OCI-LY7 (cell line): ENCODE data around the gene NTM. TPM values are rescaled to one million over a fixed set of nuclear protein-coding genes. Genes with fewer than 3 reads are reported as not detected.

Experiments
- BruUV-seq: library from RNA; stranded (reverse); fragments of 400-500 nt; replicated peaks from 2 replicates; lab custom pipeline; 2021; lab: Mats Ljungman, UMichigan
- CTCF ChIA-PET: fragments of 300-600 bp; sonication (Branson Sonifier 250); formaldehyde crosslinking; loops from one replicate; lab custom pipeline; 2022; ENCODE audit warnings: antibody characterized with exemption; ENCODE audit not compliant: unreplicated experiment; lab: Charles Lee
- POLR2A ChIA-PET: fragments of 300-600 bp; sonication (Branson Sonifier 250); formaldehyde crosslinking; loops from one replicate; lab custom pipeline; 2022; ENCODE audit warnings: antibody characterized with exemption; lab: Charles Lee
- DNase-seq: peaks from one replicate; pipeline ENCODE4 v3.0.0-alpha.2; 2015; ENCODE audit warnings: low spot score
- H2AFZ ChIP-seq: fragments of 200-600 bp; sonication (generic), shearing (Covaris generic); 2 replicates; pipeline ENCODE4 v1.6.1; 2014; ENCODE audit warnings: mild to moderate bottlenecking, antibody characterized with exemption, low read length, moderate library complexity
- H3K27ac ChIP-seq: fragments of 200-600 bp; sonication (generic); 2 replicates; pipeline ENCODE4 v1.5.1; 2014; ENCODE audit warnings: mixed run types, low read depth, mild to moderate bottlenecking, moderate library complexity, low read length, inconsistent platforms; ENCODE audit not compliant: poor library complexity, severe bottlenecking
- H3K36me3 ChIP-seq: fragments of 200-600 bp; sonication (generic); 2 replicates; pipeline ENCODE4 v1.6.1; 2014; ENCODE audit warnings: mild to moderate bottlenecking, antibody characterized with exemption, low read length, moderate library complexity, mixed read lengths; ENCODE audit not compliant: insufficient read depth
- H3K4me1 ChIP-seq: fragments of 200-600 bp; sonication (generic); 2 replicates; pipeline ENCODE4 v1.5.1; 2014; ENCODE audit warnings: mild to moderate bottlenecking, low read length; ENCODE audit not compliant: insufficient read depth, poor library complexity, severe bottlenecking
- H3K4me2 ChIP-seq: fragments of 200-600 bp; sonication (generic); 2 replicates; pipeline ENCODE4 v1.6.1; 2014; ENCODE audit warnings: mild to moderate bottlenecking, low read length
- H3K4me3 ChIP-seq: fragments of 200-600 bp; sonication (generic); 2 replicates; pipeline ENCODE4 v1.5.1; 2014; ENCODE audit warnings: mild to moderate bottlenecking, low read depth, low read length; ENCODE audit not compliant: poor library complexity, severe bottlenecking
- H3K79me2 ChIP-seq: fragments of 200-600 bp; sonication (generic); 2 replicates; pipeline ENCODE4 v1.6.1; 2016; ENCODE audit warnings: low read depth, mild to moderate bottlenecking, low read length, moderate library complexity, mixed read lengths; ENCODE audit not compliant: insufficient read depth
- H3K9me2 ChIP-seq: fragments of 200-600 bp; sonication (generic); 2 replicates; pipeline ENCODE4 v1.6.1; 2016; ENCODE audit warnings: mild to moderate bottlenecking, low read length, mixed read lengths; ENCODE audit not compliant: insufficient read depth
- H3K9me3 ChIP-seq: fragments of 200-600 bp; sonication (generic); 2 replicates; pipeline ENCODE4 v1.6.1; 2014; ENCODE audit warnings: mild to moderate bottlenecking, mixed run types, low read length, mixed read lengths
- H4K20me1 ChIP-seq: fragments of 200-600 bp; sonication (generic); 2 replicates; pipeline ENCODE4 v1.6.1; 2014; ENCODE audit warnings: mild to moderate bottlenecking, antibody characterized with exemption, low read length, moderate library complexity, mixed read lengths; ENCODE audit not compliant: insufficient read depth
- EZH2phosphoT487 ChIP-seq: fragments of 200-600 bp; sonication (generic); IDR thresholded peaks from 2 replicates; pipeline ENCODE4 v1.6.1; 2018; ENCODE audit warnings: low read depth, borderline replicate concordance, mild to moderate bottlenecking, mixed run types, antibody characterized with exemption, low read length, moderate library complexity, mixed read lengths
- intact Hi-C: fragments of 100-400 bp; cut with micrococcal nuclease; formaldehyde crosslinking; loops from one replicate; pipeline ENCODE4 v1.10.0; 2022; ENCODE audit not compliant: unreplicated experiment
- total RNA-seq, 2 experiments: library from RNA; depleted of rRNA in 1 of 2; stranded (reverse); fragments of >200 nt in 1 of 2; shearing (Covaris generic) in 1 of 2; gene quantifications; 2 replicates each; pipeline ENCODE4 v1.2.3, GENCODE V29; 2014 to 2022
- TF ChIP-seq, protein P1 (sequence below): fragments of 200-600 bp; sonication (generic); conservative IDR thresholded peaks from 2 replicates; pipeline ENCODE4 v1.5.1; 2014; ENCODE audit warnings: mild to moderate bottlenecking, antibody characterized with exemption, low read length, moderate library complexity, mixed read lengths

The NTM gene
- total RNA-seq, 2 experiments from 2014 or later: not detected

DNA sequence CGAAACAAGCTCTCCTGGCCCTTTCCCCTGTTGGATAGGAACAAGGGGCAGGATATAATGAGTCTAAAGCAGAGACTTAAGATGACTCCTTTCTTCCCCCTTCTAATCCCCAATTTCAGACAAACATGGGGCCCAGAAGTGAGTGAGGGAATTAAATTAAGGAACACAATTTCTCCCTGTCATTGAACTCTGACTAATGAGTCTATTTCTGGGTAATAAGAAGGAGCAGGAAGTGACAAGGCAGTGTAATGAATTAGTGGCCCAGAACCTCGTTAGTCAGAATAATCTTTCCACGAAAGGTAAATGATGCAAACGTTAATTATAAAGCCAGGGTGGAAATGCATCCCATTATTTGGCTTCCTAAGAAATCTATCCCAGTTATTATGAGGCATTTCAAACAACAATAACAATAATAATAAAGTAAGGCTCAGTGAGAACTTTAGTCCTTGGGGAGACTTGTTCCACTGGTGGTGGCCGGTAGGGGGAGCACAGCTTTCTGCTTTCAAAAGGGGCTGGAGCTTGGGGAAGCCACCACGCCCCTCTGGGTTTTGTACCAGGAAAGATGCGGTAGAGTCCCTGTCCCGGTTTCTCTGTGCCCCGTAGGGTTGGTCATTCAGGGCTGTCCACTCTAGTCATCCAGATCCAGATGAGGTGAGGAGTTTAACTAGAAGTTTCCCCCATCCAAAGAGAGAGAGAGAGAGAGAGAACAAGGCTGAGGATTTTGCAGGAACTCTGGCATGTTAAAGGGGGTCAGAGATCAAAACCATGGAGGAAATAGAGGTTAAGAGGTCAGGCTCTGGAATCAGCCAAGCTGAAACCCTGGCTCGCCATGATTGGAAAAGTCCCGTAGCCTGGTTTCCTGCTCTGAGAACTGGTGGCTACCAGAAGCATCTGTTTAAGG, 298.3 kb downstream of the NTM start:
- Histone ChIP-seq H3K4me1 (peaks cover 4% of the 10 kb centered on the region), H3K9me2 (no peaks in the 10 kb centered on the region), H3K9me3 (no peaks in the 10 kb centered on the region), H3K4me3 (no peak overlapping the region), H3K36me3 (no peaks in the 10 kb centered on the region), H3K4me2 (peak overlapping the region; percentile 45; the same call in 1 of the 2 replicates), H3K27ac (no peak overlapping the region), H3K79me2 (no peaks in the 10 kb centered on the region), H2AFZ (peak overlapping the region; percentile 81), H4K20me1 (no peaks in the 10 kb centered on the region)
- no peak for TF ChIP-seq EZH2phosphoT487
- TF ChIP-seq, protein P1, sequence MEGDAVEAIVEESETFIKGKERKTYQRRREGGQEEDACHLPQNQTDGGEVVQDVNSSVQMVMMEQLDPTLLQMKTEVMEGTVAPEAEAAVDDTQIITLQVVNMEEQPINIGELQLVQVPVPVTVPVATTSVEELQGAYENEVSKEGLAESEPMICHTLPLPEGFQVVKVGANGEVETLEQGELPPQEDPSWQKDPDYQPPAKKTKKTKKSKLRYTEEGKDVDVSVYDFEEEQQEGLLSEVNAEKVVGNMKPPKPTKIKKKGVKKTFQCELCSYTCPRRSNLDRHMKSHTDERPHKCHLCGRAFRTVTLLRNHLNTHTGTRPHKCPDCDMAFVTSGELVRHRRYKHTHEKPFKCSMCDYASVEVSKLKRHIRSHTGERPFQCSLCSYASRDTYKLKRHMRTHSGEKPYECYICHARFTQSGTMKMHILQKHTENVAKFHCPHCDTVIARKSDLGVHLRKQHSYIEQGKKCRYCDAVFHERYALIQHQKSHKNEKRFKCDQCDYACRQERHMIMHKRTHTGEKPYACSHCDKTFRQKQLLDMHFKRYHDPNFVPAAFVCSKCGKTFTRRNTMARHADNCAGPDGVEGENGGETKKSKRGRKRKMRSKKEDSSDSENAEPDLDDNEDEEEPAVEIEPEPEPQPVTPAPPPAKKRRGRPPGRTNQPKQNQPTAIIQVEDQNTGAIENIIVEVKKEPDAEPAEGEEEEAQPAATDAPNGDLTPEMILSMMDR: peak; percentile 93
- intact Hi-C loops: no loop called here
- POLR2A ChIA-PET: no interaction called here
- CTCF ChIA-PET: no interaction called here
- DNase-seq: peak; percentile 56
- no TSS peak for BruUV-seq

DNA sequence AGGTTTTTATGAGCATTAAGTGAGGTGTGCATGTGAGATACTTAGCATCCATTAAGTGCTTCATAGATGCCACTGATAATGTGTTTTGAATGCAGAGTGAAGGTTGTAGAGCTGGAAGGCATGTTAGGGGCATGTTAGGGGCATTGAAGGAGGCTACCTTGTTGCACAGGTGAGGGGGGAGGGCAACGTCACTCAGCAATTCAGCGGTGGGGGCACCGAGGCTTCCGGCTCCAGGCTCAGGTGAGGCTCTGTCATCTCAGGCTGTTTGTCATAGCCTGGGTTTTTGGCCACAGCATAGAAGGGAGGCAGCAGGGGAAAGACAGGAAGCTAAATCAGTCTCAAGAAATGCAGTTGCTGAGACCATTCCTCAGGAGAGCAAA, 299.0 kb downstream of the NTM start:
- POLR2A ChIA-PET: no interaction called here
- BruUV-seq: no TSS peak
- intact Hi-C loops: no loop called here
- no peak for DNase-seq
- no peak overlapping the region for H3K27ac ChIP-seq
- no peaks in the 10 kb centered on the region for H3K9me3 ChIP-seq
- H3K4me1 ChIP-seq: peaks cover 4% of the 10 kb centered on the region
- H3K36me3 ChIP-seq: no peaks in the 10 kb centered on the region
- TF ChIP-seq, protein P1: no peak
- no peak for TF ChIP-seq EZH2phosphoT487
- peak overlapping the region; percentile 81 for H2AFZ ChIP-seq
- no peaks in the 10 kb centered on the region for H4K20me1 ChIP-seq
- CTCF ChIA-PET: no interaction called here
- no peak overlapping the region for H3K4me3 ChIP-seq
- H3K79me2 ChIP-seq: no peaks in the 10 kb centered on the region
- no peaks in the 10 kb centered on the region for H3K9me2 ChIP-seq
- no peak overlapping the region for H3K4me2 ChIP-seq

DNA sequence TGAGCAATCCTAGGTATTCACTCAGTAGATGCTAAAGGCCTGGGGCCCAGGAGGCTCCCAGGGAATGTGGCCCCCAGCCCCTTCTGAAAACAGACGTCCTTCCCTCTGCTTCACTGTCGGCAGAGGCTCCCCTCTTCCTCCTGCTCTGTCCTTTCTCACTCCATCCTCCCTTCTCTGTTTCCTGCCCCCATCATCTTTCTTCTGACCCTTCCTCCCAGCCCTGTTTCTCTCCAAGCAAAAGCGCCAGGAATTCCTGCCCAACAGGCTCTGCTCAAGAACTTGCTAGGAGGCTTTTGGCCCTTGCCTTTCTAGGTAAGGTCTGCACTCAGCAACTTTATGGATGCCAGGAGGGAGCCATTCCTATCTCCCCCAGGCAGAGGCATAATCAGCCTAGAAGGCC, 300.5 kb downstream of the NTM start:
- DNase-seq: no peak
- intact Hi-C loops: loop anchor here (5.0 kb wide), 3 partner anchors 264 to 749 kb away; no protein-coding TSS in a partner anchor
- H3K36me3 ChIP-seq: no peaks in the 10 kb centered on the region
- H4K20me1 ChIP-seq: no peaks in the 10 kb centered on the region
- CTCF ChIA-PET: no interaction called here
- BruUV-seq: no TSS peak
- no peaks in the 10 kb centered on the region for H3K9me3 ChIP-seq
- no peak overlapping the region for H3K4me3 ChIP-seq
- no peak overlapping the region for H3K27ac ChIP-seq
- peaks cover 4% of the 10 kb centered on the region for H3K4me1 ChIP-seq
- POLR2A ChIA-PET: no interaction called here
- TF ChIP-seq EZH2phosphoT487: no peak
- TF ChIP-seq, protein P1: no peak
- H2AFZ ChIP-seq: no peak overlapping the region
- no peaks in the 10 kb centered on the region for H3K9me2 ChIP-seq
- no peak overlapping the region for H3K4me2 ChIP-seq
- no peaks in the 10 kb centered on the region for H3K79me2 ChIP-seq
